Fibroblast of mammary gland (primary cell): Measurements from ENCODE around the gene BAZ2B.

Experiments
- DNase-seq: peaks from one replicate; pipeline ENCODE4 v3.0.0-alpha.2; 2010; ENCODE audit warnings: low read depth
- H3K4me3 ChIP-seq: 2 replicates; pipeline ENCODE4 v1.5.1; 2011; ENCODE audit warnings: low read depth, mild to moderate bottlenecking, low read length, moderate library complexity; ENCODE audit not compliant: control insufficient read depth
- TF ChIP-seq, protein P1 (sequence below): conservative IDR thresholded peaks from 2 replicates; pipeline ENCODE4 v1.5.1; 2011; ENCODE audit warnings: low read depth, low read length, inconsistent platforms; ENCODE audit not compliant: control insufficient read depth, insufficient read depth

Gene BAZ2B

DNA sequence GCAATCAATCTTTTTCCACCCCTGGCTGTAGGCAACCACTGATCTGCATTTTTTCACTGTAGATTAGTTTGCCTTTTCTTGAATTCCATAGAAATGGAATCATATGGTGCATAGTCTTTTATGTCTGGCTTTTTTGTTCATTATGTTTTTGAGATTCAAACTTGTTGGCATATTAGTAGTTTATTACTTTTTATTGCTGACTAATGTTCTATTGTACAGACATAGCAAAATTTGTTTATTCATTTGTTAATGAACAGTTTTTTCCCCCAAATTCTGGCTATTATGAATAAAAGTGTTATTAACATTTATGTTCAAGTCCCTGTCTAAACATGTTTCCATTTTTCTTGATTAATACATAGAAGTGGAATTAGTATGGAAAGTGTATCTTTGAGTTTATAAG, 308.4 kb downstream of the BAZ2B start:
- TF ChIP-seq, protein P1, sequence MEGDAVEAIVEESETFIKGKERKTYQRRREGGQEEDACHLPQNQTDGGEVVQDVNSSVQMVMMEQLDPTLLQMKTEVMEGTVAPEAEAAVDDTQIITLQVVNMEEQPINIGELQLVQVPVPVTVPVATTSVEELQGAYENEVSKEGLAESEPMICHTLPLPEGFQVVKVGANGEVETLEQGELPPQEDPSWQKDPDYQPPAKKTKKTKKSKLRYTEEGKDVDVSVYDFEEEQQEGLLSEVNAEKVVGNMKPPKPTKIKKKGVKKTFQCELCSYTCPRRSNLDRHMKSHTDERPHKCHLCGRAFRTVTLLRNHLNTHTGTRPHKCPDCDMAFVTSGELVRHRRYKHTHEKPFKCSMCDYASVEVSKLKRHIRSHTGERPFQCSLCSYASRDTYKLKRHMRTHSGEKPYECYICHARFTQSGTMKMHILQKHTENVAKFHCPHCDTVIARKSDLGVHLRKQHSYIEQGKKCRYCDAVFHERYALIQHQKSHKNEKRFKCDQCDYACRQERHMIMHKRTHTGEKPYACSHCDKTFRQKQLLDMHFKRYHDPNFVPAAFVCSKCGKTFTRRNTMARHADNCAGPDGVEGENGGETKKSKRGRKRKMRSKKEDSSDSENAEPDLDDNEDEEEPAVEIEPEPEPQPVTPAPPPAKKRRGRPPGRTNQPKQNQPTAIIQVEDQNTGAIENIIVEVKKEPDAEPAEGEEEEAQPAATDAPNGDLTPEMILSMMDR = no peak
- H3K4me3 ChIP-seq = no peak overlapping the region
- no peak for DNase-seq

DNA sequence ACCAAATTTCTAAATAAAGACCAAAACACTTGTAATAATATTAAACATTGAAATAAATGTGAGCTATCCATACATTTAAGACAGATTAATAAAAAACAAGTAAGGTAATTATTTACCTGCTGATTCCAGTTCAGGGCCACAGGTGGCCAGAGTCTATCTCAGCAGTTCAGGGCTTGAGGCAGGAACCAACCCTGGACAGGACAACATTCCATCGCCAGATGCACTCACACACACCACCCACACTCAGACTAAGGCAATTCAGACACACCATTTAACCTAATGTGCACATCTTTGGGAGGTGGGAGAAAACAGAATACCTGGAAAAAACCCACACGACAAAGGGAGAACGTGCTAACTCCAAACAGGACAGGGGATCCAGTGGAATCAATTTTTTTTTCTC, 315.8 kb downstream of the BAZ2B start:
- H3K4me3 ChIP-seq = no peak overlapping the region
- TF ChIP-seq, protein P1 = no peak
- no peak for DNase-seq

DNA sequence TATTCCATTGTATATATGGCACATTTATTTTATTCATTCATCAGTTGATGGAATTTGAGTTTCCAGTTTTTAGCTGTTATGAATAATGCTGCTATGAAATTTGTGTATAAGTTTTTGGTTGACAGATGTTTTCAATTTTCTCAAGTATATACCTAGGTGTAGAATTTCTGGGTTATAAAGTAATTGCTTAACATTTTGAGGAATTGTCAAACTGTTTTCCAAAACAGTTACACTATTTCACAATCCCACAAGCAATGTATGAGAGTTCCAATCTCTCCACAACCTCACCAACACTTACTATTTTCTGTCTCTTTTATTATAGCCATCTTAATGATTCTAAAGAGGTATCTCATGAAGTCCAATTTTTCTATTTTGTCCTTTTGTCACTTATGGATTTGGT, 317.4 kb downstream of the BAZ2B start:
- TF ChIP-seq, protein P1 = no peak
- DNase-seq = peak; percentile 18
- no peak overlapping the region for H3K4me3 ChIP-seq

DNA sequence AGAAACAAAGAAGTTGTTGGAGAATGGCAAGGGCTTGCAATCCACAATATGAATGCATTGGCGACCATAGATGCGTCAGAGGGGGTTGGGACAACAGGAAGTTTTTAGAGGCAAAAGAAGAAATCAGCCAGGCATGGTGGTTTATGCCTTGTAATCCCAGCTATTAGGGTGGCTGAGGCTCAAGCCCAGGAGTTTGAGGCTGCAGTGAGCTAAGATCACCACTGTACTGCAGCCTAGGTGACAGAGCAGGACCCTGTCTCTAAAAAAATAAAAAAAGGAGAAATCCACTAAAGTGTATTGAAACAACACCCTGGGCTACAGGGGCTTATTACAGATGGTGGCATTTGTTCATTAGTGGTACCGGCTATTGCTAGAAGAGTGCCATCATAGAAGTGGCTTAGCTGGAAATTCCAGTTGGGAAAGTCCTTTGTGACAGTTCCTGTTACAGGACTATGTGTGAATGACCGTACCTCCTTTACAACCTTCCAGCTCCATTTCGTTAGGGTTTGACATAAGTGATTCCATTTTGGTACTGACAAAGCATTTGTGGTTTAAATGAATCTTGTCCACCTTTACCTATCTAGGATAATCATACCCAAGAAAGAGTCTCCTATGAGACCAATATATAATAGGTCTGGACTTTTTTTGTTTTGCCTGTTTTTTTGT, 319.2 kb downstream of the BAZ2B start:
- H3K4me3 ChIP-seq = no peak overlapping the region
- TF ChIP-seq, protein P1 = no peak
- DNase-seq = no peak

DNA sequence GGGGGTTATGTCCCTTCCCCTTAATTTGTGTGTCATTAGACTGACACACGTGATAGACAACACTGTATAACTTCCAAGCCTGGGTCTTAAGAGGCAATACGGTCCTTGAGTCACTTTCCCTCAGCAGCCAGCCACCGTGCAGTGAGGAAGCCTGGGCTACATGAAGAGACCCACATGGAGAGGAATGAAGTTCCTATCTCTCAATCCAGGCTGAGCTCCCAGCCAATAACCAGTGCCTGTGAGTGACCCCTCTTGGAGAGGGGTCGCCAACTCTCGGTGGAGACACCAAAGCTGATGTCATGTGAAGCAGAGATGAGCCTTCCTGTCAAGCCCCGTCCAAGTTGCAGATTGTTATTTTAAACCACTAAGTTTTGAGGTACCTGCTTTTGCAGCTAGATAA, 324.2 kb downstream of the BAZ2B start:
- DNase-seq = no peak
- H3K4me3 ChIP-seq = no peak overlapping the region
- TF ChIP-seq, protein P1 = no peak

DNA sequence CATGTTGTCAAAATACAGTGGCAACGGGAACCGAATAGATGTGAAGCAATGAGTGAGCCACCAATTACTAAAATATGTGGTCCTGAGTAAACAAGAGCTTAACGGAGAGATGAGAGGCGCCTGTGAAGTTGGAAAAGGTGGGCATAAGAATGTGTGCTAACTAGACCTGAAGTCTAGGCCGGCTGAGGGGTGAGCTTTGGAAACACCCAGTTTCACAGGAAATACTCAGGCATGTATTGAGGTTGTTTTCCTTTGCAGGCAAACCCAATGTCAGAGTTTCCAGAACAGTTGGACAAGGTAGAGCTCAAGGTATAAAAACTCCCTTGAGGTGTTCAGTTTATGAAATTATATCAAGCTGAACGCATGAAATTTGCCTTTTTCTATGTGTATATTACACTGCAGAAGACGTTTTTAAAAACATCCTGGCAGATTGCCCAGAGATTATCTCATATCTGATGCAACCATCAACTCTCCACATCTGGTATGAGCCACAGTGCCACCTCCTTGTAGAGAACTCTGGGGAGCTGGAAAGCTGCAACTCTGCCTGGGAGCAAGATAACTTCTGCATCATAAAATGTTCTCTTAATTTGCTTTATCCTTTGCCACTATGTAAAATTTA, 325.9 kb downstream of the BAZ2B start:
- H3K4me3 ChIP-seq = no peak overlapping the region
- TF ChIP-seq, protein P1 = no peak
- peak; percentile 94 for DNase-seq
